ENCODE results near the gene UNC5A. TPM values are rescaled to one million over a fixed set of nuclear protein-coding genes. Genes with fewer than 3 reads are reported as not detected.

Gene UNC5A
- total RNA-seq, 1 donor from 2014 or later: not detected

GRCh38 chr5:176796970-176797369 is 13.4 kb upstream of the UNC5A start:
- DNase-seq (ENCODE audit: extremely low spot score in 2 of 2): no peak
- H3K9me3 ChIP-seq: no peaks in the 10 kb centered on the region
- H3K4me3 ChIP-seq: no peak overlapping the region
- intact Hi-C loops (cut with DNase I): no loop called here
- no peak for TF ChIP-seq POLR2AphosphoS5 (IDR thresholded peaks at IDR 0.05; ENCODE audit: insufficient read depth in 1 of 2, low read depth in 1 of 2)
- TF ChIP-seq CTCF (IDR thresholded peaks at IDR 0.05): no peak
- TF ChIP-seq POLR2A (IDR thresholded peaks at IDR 0.05): no peak
- H3K27me3 ChIP-seq: no peaks in the 10 kb centered on the region
- no peaks in the 10 kb centered on the region for H3K36me3 ChIP-seq
- H3K4me1 ChIP-seq: no peaks in the 10 kb centered on the region
- no peak overlapping the region for H3K27ac ChIP-seq

GRCh38 chr5:176797456-176798050 is 12.8 kb upstream of the UNC5A start:
- Histone ChIP-seq H3K4me3 (no peak overlapping the region), H3K4me1 (no peaks in the 10 kb centered on the region), H3K27me3 (no peaks in the 10 kb centered on the region), H3K36me3 (no peaks in the 10 kb centered on the region), H3K9me3 (no peaks in the 10 kb centered on the region), H3K27ac (no peak overlapping the region)
- intact Hi-C loops (cut with DNase I): no loop called here
- DNase-seq (ENCODE audit: extremely low spot score in 2 of 2): no peak
- TF ChIP-seq POLR2AphosphoS5 (IDR thresholded peaks at IDR 0.05; ENCODE audit: insufficient read depth in 1 of 2, low read depth in 1 of 2): no peak
- TF ChIP-seq POLR2A (IDR thresholded peaks at IDR 0.05): no peak
- no peak for TF ChIP-seq CTCF (IDR thresholded peaks at IDR 0.05)

GRCh38 chr5:176798086-176798876 is 12.1 kb upstream of the UNC5A start:
- intact Hi-C loops (cut with DNase I): no loop called here
- DNase-seq (ENCODE audit: extremely low spot score in 2 of 2): no peak
- Histone ChIP-seq H3K36me3 (no peaks in the 10 kb centered on the region), H3K4me3 (no peak overlapping the region), H3K27ac (no peak overlapping the region), H3K9me3 (no peaks in the 10 kb centered on the region), H3K27me3 (no peaks in the 10 kb centered on the region), H3K4me1 (no peaks in the 10 kb centered on the region)
- TF ChIP-seq CTCF (IDR thresholded peaks at IDR 0.05) (no peak), POLR2AphosphoS5 (IDR thresholded peaks at IDR 0.05; ENCODE audit: insufficient read depth in 1 of 2, low read depth in 1 of 2) (no peak), POLR2A (IDR thresholded peaks at IDR 0.05) (no peak)

- Histone ChIP-seq H3K4me3 (no peak overlapping the region), H3K36me3 (no peaks in the 10 kb centered on the region), H3K9me3 (no peaks in the 10 kb centered on the region), H3K27ac (no peak overlapping the region), H3K27me3 (no peaks in the 10 kb centered on the region), H3K4me1 (no peaks in the 10 kb centered on the region)
- DNase-seq (ENCODE audit: extremely low spot score in 2 of 2): no peak
- TF ChIP-seq POLR2A (IDR thresholded peaks at IDR 0.05): no peak
- TF ChIP-seq CTCF (IDR thresholded peaks at IDR 0.05): no peak
- TF ChIP-seq POLR2AphosphoS5 (IDR thresholded peaks at IDR 0.05; ENCODE audit: insufficient read depth in 1 of 2, low read depth in 1 of 2): no peak
- intact Hi-C loops (cut with DNase I): no loop called here
Measured at GRCh38 chr5:176798949-176799348, 11.4 kb upstream of the UNC5A start.

GRCh38 chr5:176799488-176799887 is 10.9 kb upstream of the UNC5A start:
- DNase-seq (ENCODE audit: extremely low spot score in 2 of 2): no peak
- Histone ChIP-seq H3K27ac (no peak overlapping the region), H3K4me3 (no peak overlapping the region), H3K27me3 (no peaks in the 10 kb centered on the region), H3K9me3 (no peaks in the 10 kb centered on the region), H3K36me3 (no peaks in the 10 kb centered on the region), H3K4me1 (no peaks in the 10 kb centered on the region)
- TF ChIP-seq POLR2A (IDR thresholded peaks at IDR 0.05): no peak
- TF ChIP-seq CTCF (IDR thresholded peaks at IDR 0.05): no peak
- no peak for TF ChIP-seq POLR2AphosphoS5 (IDR thresholded peaks at IDR 0.05; ENCODE audit: insufficient read depth in 1 of 2, low read depth in 1 of 2)
- intact Hi-C loops (cut with DNase I): no loop called here
